Activated CD4-positive, alpha-beta T cell treated with anti-CD3 and anti-CD28 coated beads, Interleukin-2, Interleukin-4, amounts not matched to agents 100 ng/mL and 50 ng/mL, durations not matched to agents 16 hours and 8 hours (primary cell): ENCODE data around the gene MESD.

ENCODE experiments used
- DNase-seq: peaks from one replicate; pipeline ENCODE4 v3.0.0-alpha.2; 2020; ENCODE audit warnings: low spot score

Gene MESD

DNA sequence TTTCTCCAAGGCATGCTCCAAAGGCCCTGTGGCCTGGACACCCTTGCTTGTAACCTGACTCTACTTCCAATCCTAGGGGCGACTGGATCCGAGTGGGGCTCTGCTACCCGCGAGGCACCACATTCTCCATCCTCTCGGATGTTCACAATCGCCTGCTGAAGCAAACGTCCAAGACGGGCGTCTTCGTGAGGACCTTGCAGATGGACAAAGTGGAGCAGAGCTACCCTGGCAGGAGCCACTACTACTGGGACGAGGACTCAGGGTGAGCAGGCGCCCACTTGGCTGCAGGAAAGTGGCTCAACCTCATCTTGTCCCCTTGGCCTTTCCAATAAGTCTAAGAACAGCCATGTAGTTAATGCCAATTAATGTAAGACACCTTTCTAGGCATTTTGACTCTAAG lies 51.9 kb downstream of the MESD start:
- no peak for DNase-seq

DNA sequence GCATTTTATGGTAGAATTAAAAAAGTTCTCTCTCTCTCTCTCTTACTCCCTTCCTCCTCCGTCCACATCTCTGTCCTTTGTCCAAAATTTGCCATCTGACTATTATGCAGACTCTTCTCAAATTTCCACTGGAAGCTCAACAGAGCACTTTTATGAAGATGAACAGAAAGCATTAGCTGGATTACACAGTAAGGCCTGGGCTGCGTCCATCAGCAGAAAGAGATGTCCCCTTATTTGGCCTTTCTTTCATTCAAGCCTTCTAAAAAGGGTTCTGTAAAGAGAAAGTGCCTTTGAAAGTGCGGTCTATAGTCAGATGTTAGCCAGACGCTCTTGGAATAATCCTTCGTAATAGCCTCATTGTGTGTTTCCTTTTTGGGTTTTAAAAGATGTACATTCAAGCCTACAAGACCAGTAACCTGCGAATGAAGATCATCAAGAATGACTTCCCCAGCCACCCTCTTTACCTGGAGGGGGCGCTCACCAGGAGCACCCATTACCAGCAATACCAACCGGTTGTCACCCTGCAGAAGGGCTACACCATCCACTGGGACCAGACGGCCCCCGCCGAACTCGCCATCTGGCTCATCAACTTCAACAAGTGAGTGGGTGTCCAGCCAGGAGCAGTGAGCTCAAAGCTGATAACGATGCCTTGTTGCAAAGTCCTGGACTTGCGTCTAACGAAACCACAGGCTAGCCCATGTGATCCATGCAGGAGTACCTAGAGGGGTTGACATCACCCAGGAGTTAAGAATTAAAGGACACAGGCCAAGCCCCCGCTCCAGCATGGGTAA lies 53.1 kb downstream of the MESD start:
- DNase-seq, result no peak

DNA sequence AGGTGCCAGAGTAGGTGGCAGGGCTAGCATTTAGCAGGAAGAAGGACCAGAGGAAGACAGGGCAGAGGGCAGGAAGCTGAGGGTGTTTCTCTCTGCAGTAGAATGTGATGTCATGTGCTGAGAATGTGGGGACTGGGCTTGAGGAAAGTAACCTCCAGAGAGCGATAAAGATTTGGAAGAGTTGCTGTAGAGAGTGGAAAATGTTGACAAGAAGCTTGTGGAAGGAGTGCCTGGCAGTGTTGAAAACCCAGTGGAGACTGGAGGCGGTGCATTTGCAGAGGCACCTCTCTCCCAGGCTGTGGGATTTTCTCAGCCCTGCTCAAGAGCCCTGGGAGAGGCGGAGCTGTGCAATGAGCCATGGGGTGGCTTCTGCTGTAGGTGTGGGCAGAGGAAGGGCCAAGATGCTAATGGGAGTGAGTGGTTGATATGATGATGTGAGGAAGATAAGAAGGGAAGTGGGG lies 54.8 kb downstream of the MESD start:
- no peak for DNase-seq

DNA sequence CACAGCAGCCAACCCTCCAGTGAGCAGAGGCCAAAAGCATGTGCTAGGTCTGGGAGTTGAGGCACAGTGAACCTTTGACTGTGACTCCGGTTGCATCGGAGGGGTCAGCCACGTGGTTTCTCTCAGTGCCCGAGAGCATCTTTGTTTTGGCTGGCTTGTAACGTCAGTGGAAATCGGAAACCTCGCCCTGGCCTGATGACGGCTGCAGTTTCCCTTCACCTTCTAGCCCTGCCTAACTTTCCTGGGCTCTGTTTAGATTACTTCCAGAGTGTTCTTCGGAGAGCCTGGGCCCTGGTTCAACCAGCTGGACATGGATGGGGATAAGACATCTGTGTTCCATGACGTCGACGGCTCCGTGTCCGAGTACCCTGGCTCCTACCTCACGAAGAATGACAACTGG lies 56.6 kb downstream of the MESD start:
- no peak for DNase-seq

DNA sequence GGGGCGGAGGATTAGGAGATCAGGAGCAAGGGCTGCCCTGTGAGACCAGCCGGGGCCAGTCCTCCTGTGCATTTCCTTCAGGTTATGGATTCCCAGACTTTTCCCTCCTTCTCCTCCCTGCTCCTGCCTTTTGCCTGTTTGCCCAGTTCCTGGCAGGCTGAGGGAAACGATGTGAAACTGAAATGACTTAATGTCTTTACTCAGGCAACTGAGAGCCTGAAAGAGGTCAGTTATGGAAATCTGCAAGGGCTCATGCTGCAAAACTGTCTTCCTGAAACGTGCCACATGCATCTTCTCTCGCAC lies 57.2 kb downstream of the MESD start:
- no peak for DNase-seq

DNA sequence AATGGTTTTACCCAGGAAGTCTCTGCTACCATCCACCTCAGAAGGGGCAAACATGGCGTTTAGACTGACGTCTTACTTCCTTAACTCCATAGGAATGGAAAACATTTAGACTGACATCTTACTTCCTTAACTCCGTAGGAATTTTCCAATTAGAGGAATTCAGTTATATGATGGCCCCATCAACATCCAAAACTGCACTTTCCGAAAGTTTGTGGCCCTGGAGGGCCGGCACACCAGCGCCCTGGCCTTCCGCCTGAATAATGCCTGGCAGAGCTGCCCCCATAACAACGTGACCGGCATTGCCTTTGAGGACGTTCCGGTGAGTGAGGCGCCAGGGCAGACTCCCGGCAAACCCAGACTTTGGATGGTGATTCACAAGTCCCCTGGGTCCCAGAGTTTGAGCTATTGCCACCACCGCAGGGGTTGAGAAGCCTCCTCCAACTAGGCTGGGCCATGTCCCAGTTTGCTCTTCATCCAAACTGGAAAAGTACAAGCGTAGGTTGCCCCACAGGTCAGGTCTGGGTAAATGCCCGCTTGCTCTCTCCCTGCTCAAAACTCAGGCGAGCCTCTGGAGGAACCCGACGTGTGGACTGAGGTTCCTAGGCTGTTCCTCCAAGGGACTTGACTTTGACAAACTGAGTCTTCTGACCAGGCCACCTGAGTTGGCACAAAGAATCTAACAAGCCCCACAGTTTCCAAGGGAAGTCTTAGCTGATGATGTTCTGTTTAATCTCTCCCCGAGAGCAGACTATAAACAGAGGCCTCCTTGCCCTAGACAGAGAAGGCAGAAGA lies 57.7 kb downstream of the MESD start:
- no peak for DNase-seq

DNA sequence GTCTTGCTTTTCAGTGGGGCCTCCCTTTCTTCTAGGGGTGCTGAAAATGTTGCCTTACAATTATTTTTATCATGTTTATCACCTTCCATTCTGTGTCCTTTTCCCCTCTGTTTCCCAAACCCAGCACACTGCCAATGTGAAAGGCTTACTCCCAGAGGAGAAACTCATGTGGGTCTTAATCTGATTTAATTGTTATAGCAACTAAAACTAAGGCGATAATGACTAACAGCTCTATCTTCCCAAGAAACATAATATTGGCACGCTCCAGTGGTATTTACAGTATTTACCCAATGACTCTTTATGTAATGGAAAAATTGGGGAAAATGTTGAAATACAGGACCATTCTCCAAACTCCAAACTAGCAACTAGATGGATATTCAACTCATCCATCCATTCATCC lies 58.4 kb downstream of the MESD start:
- no peak for DNase-seq

DNA sequence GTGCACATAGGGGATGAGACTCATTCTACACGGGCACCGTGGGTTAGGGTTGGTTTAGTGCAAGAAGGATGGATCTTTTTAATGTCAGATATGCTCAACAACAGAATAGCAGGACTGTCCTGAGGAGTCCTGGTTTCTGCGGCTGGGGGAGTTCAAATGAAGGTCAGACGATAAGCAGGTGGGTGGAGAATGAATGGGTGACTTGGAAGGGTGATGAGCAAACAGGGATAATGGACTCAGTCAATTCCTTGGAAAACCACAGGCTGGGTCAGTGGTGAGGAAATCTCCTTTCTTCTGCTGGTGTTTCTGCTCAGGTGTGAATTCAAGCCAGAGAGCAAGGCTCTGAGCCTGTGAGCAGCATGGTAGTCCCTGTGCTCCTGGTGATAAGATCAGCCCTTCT lies 59.9 kb downstream of the MESD start:
- DNase-seq, result no peak

DNA sequence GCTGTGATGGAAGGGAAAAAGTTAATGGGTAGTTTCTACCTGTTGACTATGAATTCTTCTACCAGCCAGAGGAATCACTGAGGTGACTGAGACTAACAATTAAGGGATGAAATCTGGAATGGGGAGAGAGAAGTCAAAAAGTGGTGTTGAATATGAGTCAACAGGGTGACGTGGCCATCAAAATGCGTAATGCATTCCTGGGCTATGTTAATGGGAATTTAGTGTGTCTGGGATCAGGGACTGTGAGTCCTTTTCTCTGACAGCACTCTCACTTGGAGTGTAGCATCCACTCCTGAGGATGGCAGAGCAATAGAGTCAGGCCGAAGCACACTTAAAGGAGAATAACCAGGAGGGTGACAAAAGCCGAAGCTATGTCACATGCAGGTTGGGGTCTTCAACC lies 60.4 kb downstream of the MESD start:
- no peak for DNase-seq

DNA sequence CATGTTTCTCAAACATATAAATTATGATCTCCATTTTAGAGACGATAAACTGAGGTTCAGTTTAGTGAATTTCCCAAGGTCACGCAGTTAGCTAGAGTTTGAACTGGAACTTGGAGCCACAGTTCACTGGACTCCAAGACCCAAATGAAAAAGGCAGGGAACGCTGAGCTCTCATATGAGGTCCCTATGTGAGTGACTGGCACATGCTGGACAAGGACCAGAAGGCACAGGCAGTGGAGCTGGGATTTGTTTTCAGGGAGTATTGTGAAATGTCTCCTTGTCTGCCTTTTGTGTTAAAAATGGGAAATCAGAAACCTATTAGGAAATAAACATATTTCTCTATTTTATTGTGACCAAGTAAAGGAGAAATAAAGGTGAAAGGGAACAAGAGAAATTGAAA lies 63.5 kb downstream of the MESD start:
- DNase-seq, result no peak

DNA sequence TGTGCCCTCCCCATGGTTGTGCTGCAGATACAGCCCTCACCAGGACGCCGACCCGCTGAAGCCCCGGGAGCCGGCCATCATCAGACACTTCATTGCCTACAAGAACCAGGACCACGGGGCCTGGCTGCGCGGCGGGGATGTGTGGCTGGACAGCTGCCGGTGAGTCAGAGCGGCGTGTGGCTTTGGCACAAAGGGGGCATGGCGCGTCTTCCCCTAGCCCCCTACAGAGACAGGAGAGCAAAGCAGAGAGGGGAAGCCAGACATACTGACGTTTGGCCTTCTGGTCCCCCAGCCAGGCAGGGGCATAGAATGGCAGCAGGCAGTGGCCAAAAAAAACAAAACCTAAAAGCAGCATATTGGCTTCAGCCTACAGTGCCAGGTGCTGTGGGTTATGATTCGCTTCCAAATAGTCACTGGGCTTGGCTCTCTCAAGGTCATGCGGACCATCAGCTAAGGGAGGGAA lies 64.0 kb downstream of the MESD start:
- no peak for DNase-seq

DNA sequence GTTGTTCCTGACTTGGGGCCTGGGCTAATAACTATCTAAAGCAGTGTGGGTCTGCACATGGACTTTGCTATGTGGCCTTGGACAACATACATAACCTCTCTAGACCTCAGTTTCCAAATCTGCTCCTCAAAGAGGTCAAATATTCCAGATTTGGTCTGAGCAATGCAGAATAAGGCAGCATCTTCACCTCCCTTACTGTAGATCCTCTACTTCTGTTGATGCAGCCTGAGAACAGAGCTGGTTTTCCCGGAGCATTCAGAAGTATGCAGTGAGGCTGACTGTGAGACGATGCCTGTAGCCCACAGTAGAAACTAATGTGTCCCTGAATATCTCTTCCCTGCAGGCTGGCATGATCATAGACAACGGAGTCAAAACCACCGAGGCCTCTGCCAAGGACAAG lies 65.3 kb downstream of the MESD start:
- DNase-seq, result no peak

DNA sequence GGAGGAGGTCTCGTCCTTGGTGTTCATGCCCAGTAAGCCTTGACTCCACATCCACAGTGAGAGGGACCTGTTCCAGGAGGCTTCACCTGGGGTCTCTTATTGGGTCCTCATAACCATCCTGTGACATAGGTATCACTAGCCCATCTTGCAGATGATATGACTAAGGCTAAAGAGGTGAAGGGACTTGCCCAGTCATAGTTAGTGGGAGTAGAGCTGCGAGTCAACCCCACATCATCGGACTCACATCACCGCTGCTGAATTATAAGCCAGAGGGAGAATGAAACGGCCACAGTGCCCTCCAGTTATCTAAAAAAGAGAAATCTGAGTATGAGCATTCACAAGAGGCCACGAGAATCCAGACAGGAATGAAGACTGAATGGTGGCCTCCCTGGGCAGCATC lies 66.0 kb downstream of the MESD start:
- no peak for DNase-seq

DNA sequence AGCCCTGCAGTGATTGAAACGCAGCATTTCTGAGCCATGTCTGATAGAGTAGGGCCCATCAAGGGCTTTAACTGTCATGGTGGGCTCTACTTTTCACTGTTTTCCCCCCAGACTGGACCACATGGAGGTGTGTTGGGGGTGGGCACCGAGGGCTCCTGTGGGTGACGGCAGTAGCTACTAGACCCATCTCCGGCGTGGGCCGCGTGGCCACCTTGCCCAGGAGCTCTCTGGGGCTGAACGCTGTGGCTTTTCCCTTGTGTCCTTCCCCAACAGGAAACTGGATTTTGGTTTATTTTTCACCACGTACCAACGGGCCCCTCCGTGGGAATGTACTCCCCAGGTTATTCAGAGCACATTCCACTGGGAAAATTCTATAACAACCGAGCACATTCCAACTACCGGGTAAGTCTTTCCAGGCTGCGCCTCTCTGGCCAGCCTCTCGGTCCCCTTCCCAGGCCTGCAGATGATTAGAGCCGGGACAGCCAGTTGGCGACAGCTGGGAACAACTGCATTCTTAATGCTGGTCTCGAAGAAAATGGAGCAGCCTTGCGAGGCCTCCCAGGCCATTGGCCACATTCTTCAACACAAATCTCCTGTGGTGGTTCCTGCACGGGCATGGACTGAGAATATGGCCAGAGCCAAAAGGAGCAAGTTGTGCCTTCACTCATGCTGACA lies 67.7 kb downstream of the MESD start:
- no peak for DNase-seq

DNA sequence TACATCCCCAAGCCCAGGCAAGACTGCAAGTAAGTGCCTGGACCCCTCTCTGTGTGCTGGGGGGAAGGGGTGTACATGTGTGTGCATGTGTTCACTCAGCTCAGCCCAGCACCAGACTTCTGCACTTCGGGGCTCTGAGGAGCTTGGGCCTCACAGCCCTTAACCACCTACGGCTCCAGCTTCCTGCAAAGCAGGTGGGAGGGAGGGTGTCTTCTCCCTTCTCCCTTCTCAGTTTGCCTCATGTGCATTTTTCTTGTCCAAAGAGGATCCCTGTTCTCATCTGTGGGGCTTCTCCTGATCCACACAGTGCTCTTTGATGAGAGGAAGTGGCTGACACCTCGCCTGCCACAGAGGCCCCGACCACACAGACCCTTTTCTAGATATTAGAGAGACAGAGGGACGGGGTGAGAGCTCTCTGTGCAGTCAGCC lies 69.3 kb downstream of the MESD start:
- peak; percentile 75 for DNase-seq

DNA sequence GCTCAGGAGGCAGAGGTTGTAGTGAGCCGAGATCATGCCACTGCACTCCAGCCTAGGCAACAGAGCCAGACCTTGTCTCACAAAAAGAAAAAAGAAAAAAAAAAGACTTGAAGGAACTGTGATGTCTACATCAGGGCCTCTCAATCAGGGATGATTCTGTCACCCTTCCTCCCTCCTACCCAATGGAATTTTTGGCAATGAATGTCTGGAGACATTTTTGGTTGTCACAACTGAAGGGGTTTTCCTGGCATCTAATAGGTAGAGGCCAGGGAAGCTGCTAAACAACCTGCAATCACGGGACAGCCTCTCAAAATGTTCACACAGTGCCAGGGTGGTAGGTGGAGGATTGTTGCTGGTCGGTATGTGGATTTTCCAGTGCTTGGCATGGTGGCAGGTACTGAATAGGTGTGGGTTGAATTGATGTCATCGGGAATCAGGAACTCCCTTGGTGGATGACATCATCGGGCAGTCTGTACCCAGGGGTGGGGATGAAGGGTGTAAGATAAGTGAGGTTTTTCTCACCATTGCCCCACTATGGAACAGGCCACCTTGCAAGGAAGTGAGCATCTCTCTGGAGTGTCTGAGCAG lies 71.3 kb downstream of the MESD start:
- DNase-seq, result no peak

DNA sequence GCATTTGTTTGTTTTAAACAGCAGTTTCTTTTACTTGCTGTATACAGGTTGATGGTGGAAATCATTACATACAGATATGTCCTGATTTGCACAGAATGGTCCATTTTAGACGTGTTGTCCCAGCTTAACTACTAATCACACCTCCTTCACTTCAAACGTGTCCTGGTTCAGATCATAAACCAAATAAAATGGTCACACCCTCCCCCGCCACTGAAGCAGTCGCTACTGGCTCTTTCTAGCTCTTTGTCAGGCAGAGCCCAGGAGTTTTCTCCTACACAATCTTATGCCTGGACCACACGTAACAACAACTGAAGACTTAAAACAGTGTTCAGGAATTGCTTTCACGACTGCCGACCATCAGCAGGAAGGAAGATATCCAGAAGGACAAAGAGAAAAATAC lies 73.6 kb downstream of the MESD start:
- DNase-seq, result no peak

DNA sequence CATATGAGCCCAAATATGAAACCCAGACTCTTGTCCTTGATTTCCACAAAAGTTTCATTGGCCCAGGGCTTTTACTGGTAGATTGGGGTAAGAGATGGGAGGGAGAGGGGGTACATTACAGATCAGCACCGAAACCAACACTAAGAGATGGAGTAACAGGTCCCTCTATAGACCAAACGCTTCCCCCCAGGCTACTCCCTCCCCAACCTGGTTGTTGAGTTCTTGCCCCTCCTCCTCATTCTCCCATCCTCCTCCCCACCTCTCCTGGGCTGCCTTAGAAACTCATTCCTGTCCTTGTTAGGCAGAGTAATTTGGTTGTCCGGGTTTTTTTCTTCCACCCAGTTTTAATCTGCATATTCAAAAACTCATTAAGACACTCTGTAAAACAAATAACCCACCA lies 74.1 kb downstream of the MESD start:
- DNase-seq, result no peak

DNA sequence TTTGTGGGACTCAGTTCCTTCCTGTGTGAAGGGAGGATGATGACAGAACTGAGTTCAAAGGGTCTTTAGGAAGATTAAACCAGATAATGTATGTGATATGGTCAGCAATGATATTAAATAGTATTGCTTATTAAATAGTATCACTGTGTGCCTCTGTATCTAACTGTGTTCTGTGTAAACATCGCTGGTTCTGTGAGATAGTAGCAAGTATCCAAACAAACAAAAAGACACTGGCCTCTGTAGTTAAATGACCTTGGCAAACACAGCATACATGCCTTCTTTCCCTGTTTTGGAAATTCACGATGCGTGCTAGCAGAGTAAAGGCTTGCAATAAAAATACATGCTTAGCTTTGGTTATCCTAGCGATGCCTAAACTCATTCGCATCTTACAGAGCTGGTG lies 76.1 kb downstream of the MESD start:
- DNase-seq, result no peak

DNA sequence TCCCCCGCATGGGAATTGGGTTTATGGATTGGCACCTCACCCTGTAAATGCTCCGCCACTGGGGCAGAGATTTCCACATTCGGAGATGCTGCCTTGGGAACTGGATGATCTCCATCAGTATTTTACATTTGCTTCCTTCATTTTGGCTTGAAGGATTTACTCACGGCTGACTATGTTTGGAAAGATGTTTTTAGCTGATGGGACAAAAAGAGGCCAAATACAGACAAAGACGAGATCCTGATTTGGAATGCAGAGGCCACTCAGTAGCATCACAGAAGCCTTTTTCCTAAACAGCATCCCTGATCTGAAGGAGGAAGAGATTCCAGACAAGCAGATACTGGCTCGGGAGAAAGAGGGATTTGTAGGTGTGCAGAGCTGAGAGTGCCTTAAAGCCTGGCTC lies 76.9 kb downstream of the MESD start:
- no peak for DNase-seq

DNA sequence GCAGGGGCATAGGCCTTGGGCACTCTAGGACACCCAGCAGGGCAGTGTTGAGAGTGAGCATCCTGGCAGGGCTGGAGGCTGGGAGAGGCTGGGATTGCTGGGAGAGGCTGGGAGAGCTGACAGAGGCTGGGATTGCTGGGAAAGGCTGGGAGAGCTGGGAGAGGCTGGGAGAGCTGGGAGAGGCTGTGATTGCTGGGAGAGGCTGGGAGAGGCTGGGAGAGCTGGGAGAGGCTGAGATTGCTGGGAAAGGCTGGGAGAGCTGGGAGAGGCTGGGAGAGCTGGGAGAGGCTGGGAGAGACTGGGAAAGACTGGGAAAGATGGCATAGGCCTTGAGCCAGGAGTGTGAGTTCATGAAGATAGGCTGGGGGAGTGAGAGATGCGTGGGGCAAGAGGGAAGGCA lies 77.8 kb downstream of the MESD start:
- DNase-seq, result no peak

DNA sequence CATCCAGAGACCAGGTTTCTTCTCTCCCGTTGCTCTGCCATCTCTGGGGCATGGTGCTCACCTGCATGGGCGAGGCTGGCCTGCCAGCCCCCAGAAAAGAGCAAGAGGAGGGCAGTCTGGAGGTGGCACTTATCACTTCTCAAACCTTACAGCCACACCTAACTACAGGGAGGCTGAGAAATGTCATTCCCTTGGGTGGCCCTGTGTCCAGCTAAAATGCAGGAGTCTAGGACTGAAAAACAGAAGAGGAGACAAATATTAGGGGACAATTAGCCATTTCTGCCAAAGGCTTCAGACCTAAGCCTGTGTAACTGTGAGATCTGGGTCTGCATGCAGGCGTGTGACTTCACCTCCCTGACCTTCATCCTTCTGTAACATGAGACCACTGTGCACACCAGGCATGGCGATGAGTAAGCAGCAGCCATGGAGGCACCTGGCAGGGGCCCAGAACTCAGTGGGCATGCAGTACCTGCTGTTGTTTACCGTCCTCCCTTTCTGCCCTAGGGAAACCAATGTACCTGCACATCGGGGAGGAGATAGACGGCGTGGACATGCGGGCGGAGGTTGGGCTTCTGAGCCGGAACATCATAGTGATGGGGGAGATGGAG lies 83.4 kb downstream of the MESD start:
- no peak for DNase-seq
